Ishikawa (cell line): ENCODE measurements around the gene AKAP9.

Source experiments
- CEBPB ChIP-seq: IDR thresholded peaks from 2 replicates; pipeline ENCODE4 v1.6.1; 2012
- CREB1 ChIP-seq: IDR thresholded peaks from 2 replicates; pipeline ENCODE4 v1.6.1; 2012; ENCODE audit warnings: low read depth
- EGR1 ChIP-seq: IDR thresholded peaks from 2 replicates; pipeline ENCODE4 v1.6.1; 2012
- EP300 ChIP-seq: IDR thresholded peaks from 2 replicates; pipeline ENCODE4 v1.6.1; 2012; ENCODE audit warnings: borderline replicate concordance
- FOXM1 ChIP-seq: IDR thresholded peaks from 2 replicates; pipeline ENCODE4 v1.6.1; 2012; ENCODE audit warnings: low read depth, borderline replicate concordance
- NFIC ChIP-seq: IDR thresholded peaks from 2 replicates; pipeline ENCODE4 v1.6.1; 2012
- RAD21 ChIP-seq: IDR thresholded peaks from 2 replicates; pipeline ENCODE4 v1.6.1; 2012; ENCODE audit warnings: low read depth
- TAF1 ChIP-seq: IDR thresholded peaks from 2 replicates; pipeline ENCODE4 v1.6.1; 2012; ENCODE audit warnings: low read depth, mild to moderate bottlenecking
- TCF12 ChIP-seq: IDR thresholded peaks from 2 replicates; pipeline ENCODE4 v1.6.1; 2012; ENCODE audit warnings: low read depth
- TEAD4 ChIP-seq: IDR thresholded peaks from 2 replicates; pipeline ENCODE4 v1.6.1; 2012
- YY1 ChIP-seq: IDR thresholded peaks from 2 replicates; pipeline ENCODE4 v1.6.1; 2012; ENCODE audit warnings: low read depth
- ZBTB7A ChIP-seq: IDR thresholded peaks from 2 replicates; pipeline ENCODE4 v1.6.1; 2012; ENCODE audit warnings: low read depth
- TF ChIP-seq, protein P1 (sequence below): IDR thresholded peaks from 2 replicates; pipeline ENCODE4 v1.6.1; 2012
- TF ChIP-seq, protein P2 (sequence below): IDR thresholded peaks from 2 replicates; pipeline ENCODE4 v1.6.1; 2012
- TF ChIP-seq, protein P3 (sequence below): IDR thresholded peaks from 2 replicates; pipeline ENCODE4 v1.6.1; 2012; ENCODE audit warnings: low read depth, mild to moderate bottlenecking

Gene AKAP9

DNA sequence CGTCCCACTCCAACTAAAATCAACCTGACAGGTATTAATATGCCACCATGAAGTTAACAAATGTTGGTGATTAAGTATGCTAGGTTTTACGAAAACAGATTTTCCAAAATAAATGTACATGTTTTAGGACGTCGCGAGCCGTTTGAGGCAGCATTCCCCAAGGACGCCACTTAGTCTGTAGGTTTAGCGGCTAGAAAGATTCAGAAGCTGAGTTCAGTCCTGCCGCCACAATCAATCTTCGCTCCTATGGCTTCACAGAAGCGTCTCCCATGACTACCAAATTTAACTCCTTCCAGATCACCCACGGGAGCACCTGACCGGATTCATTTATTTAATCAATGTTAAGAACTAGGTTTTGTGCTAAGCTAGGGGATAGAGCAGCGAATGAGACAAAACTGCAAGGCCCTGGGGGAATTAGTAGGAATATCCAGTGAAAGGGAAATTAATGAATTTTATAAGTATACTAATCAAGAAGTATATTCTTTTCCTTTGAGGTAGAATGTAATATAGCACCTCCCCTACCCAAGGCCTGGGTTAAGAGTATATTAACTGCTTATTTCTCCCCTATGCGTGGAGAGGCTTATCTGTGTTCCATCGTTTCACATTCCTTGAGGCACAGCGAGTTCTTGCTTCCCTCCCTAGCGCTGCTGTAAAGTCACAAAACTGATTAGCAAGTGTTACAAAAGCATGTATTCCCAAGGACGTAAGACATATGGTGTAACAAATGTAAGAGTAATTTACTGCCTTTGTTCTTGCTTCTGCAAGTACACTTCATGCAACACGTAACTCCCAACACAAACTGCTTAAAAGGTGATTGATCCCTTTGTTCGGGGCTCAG, 194.6 kb downstream of the AKAP9 start:
- TF ChIP-seq RAD21 (no peak), CREB1 (no peak), TAF1 (no peak), NFIC (no peak), EP300 (no peak), EGR1 (no peak), ZBTB7A (no peak), YY1 (no peak)
- TF ChIP-seq, protein P1, sequence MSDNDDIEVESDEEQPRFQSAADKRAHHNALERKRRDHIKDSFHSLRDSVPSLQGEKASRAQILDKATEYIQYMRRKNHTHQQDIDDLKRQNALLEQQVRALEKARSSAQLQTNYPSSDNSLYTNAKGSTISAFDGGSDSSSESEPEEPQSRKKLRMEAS = no peak
- TF ChIP-seq, protein P2, sequence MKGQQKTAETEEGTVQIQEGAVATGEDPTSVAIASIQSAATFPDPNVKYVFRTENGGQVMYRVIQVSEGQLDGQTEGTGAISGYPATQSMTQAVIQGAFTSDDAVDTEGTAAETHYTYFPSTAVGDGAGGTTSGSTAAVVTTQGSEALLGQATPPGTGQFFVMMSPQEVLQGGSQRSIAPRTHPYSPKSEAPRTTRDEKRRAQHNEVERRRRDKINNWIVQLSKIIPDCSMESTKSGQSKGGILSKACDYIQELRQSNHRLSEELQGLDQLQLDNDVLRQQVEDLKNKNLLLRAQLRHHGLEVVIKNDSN = no peak
- TF ChIP-seq, protein P3, sequence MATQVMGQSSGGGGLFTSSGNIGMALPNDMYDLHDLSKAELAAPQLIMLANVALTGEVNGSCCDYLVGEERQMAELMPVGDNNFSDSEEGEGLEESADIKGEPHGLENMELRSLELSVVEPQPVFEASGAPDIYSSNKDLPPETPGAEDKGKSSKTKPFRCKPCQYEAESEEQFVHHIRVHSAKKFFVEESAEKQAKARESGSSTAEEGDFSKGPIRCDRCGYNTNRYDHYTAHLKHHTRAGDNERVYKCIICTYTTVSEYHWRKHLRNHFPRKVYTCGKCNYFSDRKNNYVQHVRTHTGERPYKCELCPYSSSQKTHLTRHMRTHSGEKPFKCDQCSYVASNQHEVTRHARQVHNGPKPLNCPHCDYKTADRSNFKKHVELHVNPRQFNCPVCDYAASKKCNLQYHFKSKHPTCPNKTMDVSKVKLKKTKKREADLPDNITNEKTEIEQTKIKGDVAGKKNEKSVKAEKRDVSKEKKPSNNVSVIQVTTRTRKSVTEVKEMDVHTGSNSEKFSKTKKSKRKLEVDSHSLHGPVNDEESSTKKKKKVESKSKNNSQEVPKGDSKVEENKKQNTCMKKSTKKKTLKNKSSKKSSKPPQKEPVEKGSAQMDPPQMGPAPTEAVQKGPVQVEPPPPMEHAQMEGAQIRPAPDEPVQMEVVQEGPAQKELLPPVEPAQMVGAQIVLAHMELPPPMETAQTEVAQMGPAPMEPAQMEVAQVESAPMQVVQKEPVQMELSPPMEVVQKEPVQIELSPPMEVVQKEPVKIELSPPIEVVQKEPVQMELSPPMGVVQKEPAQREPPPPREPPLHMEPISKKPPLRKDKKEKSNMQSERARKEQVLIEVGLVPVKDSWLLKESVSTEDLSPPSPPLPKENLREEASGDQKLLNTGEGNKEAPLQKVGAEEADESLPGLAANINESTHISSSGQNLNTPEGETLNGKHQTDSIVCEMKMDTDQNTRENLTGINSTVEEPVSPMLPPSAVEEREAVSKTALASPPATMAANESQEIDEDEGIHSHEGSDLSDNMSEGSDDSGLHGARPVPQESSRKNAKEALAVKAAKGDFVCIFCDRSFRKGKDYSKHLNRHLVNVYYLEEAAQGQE = no peak

DNA sequence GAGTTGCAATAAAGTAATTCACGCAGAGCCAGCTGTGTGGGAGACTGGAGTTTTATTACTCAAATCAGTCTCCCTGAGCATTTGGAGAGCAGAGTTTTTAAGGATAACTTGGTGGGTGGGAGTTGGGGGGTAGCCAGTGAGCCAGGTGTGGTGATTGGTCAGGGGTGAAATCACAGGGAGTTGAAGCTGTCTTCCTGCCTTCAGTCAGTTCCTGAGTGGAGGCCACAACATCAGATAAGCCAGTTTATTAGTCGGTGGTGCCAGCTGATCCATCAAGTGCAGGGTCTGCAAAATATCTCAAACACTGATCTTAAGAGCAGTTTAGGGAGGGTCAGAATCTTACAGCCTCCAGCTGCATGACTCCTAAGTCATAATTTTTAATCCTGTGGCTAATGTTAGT, 196.9 kb downstream of the AKAP9 start:
- no peak for TF ChIP-seq EP300
- no peak for TF ChIP-seq TCF12
- TF ChIP-seq, protein P1 = no peak
- TF ChIP-seq, protein P3 = no peak
- no peak for TF ChIP-seq NFIC
- TF ChIP-seq YY1 = no peak
- no peak for TF ChIP-seq CREB1
- no peak for TF ChIP-seq ZBTB7A
- TF ChIP-seq, protein P2 = no peak

DNA sequence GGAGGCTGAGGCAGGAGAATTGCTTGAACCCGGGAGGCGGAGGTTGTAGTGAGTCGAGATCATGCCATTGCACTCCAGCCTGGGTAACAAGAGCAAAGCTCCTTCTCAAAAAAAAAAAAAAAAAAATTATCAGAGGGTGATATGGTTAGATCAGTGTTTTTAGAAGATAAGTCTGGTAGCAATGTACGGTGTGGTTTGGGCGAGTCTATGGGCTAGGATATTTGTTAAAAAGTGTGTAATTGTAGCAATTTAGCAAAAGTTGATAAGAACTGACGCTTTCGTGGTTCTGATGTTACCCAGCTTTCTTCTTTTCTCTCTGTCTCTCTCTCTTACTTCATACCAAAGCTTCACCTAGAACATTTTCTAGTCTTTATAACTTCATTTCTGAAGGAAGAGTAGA, 200.5 kb downstream of the AKAP9 start:
- TF ChIP-seq CEBPB (no peak), TEAD4 (no peak)

DNA sequence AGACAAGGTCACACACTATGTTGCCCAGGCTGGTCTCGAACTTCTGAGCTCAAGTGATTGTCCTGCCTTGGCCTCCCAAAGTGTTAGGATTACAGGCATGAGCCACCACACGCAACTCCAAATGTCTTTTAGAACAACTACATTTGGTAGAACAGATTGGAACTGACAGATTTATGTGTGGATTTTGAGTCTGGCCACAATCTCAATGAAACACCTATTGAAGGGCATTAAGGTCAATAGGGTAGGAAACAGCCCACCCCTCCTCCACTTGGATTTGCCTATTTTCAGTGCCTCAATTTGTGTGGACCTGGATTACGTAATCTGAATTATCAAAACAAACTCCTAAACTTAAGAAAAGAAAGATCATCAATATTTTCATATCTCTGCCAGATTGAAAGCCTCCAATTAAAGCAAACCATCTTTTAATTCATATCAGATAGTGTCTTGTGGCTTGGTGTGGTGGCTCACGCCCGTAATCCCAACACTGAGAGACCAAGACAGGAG, 209.1 kb downstream of the AKAP9 start:
- TF ChIP-seq, protein P3 = no peak
- no peak for TF ChIP-seq ZBTB7A
- TF ChIP-seq CREB1 = no peak
- no peak for TF ChIP-seq EP300
- no peak for TF ChIP-seq RAD21
- TF ChIP-seq CEBPB = no peak
- no peak for TF ChIP-seq TEAD4
- TF ChIP-seq TCF12 = no peak
- TF ChIP-seq TAF1 = no peak
- no peak for TF ChIP-seq YY1
- no peak for TF ChIP-seq NFIC
- no peak for TF ChIP-seq FOXM1
- TF ChIP-seq, protein P2 = no peak
- TF ChIP-seq, protein P1 = no peak
- no peak for TF ChIP-seq EGR1
